Activated CD8-positive, alpha-beta memory T cell treated with anti-CD3 and anti-CD28 coated beads for 36 hours (primary cell): ENCODE results near the gene RPL36. TPM values are rescaled to one million over a fixed set of nuclear protein-coding genes. Genes with fewer than 3 reads are reported as not detected.
"Not testable (repeated sequence)": the region's sequence is repeated elsewhere in the genome, so short reads cannot be mapped to it uniquely, and the experiment has no call there.

Experiments
- CTCF ChIA-PET: fragments of 350-600 bp; sonication (Branson Sonifier 250); formaldehyde crosslinking; loops from one replicate; lab custom pipeline; 2021; ENCODE audit warnings: antibody characterized with exemption; lab: Charles Lee
- POLR2A ChIA-PET: fragments of 350-600 bp; sonication (Branson Sonifier 250); formaldehyde crosslinking; loops from one replicate; lab custom pipeline; 2021; ENCODE audit warnings: antibody characterized with exemption; lab: Charles Lee
- total RNA-seq, 2 experiments: library from RNA; stranded (reverse); gene quantifications; one replicate each; pipeline ENCODE4 v1.2.3, GENCODE V29; 2021

The RPL36 gene
- total RNA-seq, 2 experiments from 2014 or later = 1,455 to 1,458 TPM

DNA sequence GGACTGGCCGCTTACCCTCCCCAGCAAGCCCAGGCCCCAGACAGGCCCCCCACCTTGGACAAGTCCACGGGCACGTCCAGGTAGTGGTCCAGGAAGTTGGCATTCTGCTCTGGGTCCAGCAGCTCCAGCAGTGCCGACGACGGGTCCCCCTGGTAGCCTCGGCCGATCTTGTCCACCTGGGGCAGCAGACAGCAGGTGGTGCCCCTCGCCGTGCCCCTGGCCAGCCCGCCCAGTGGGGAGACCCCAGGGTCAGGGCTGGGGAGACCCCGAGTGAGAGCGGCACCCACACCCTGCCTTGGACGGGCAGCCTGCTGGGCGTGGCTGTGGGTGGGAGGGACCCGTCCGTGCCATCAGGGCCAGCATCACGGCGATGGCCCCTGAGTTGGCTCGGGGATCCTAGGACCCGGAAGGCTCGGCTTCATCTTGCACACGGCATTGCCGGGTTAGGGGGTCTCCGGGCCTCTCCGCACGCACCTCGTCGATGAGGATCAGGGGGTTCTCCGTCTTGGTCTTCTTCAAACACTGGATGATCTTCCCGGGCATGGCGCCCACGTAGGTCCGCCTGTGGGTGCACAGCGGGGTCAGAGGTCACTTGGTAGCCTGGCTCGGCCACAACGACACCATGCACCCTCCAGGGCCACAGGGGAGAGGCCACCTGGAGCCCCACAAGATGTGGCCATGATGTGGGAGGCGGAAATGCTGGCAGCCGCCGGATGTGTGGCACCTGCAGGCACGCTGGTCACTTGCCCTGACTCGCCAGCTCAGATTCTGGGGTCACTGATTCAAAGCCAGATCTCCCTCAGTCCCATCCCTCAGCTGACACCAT, 6.3 kb downstream of the RPL36 start:
- POLR2A ChIA-PET = no interaction called here
- CTCF ChIA-PET = no interaction called here

DNA sequence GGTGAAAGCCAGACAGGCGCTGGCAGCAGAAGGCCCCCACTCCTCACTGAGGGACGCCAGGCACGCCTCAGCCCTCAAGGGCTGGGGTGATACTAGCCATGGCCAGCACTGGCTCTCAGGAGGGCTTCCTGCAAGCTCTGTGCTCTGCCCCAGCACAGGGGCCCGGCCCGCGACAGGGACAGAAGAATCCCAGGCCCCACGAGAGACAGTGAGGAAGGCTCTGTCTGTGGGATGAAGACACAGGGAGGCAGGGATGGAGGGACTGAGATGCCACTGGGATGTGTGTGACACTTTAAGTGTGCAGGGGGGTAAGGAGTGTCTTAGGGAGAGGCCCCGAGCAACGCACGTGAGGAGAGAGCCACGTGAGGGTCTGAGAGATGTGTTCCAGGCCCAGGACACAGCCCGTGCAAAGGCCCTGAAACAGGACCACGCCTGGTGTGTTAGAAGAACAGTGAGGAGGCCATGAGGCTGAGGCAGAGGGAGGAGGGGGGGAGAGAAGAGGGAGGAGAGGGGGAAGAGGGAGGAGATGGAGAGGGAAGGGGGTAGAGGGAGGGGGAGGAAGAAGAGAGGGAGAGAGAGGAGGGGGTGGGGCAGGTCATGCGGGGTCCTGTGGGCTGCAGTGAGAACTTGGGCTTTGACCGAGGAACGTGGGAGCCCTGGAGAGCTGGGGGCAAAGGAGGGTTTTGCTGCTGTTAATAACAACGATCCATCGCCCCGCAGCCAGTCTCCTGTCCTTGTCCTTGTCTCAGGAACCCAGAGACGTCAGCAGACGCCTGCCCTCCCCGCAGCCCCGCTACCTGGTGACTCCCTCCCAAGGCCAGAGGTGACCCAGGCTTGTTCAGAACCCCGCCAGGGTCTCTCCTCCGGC, 7.2 kb downstream of the RPL36 start:
- CTCF ChIA-PET = no interaction called here
- POLR2A ChIA-PET = no interaction called here

DNA sequence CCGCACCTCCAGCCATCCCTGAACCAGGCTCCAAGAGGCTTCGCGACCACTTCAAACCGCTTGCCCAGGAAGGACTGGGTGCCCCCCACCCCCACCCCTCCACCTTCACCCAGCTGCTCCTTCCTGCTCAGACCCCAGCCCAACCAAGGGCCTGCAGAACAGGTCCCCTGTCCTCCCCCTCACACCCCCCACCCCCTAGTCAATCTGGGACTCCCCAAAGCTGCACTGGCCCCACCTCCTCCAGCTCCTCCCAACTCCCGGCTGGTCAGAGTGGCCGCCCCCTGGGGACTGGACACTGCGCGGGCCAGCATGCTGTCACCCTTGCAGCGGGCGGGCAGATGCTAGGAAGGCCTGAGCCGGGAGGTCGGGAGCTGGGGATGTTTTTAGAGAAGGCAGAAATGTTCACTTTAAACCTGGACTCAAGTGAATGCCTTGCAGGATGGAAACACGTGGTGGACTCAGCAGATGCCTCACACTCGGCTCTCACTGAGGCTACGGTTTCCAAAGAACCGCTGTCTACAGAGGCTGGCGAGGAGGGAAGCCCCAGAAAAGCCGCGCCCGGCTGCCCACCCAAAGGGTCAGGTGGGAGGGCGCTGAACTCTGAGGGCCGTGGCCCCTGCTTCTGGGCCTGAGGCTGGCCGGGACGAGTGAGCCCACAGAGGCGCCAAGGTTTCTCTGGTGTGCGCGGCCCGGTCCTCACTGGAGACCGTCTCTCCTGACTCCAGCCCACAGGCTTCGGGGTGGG, 8.0 kb downstream of the RPL36 start:
- ChIA-PET CTCF (interaction anchor here (1.1 kb wide), 1 partner anchor 10 kb away, joined by 3 read pairs; no protein-coding TSS in a partner anchor), POLR2A (interaction anchor here (1.4 kb wide), 1 partner anchor 21 kb away, joined by 4 read pairs; no protein-coding TSS in a partner anchor)

DNA sequence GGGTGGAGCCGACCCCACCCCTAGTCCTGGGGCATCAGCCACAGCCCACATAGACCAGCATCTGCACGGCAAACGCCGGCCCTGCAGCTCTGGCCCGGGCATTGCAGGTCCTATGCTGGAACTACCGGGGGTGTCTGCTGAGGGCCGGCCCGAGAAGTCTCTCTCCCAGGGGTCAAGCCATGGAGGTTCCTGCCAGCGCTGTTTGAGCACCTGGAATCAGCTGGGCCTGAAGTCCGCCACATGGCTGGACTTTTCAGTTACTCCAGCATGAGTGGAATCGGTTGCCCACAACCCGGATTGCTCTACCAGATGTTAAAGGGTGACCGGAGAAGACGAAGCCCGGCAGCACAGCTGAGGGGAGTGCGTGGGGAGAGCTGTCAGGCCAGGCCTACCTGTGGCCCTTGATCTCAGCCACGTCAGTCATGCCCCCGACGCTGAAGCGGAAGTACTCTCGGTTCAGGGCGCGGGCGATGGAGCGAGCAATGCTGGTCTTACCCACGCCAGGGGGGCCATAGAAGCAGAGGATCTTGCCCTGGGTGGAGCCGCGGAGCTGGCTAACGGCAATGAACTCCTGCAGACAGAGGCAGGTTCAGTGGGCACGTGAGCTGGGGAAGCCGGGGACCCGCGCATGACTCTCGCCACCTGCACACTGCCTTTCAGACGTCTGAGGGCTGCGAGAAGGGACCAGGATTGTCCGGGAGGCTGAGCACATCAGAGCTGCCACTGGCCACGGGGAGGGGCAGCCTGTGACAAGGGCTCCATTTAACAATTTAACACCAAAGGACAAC, 8.7 kb downstream of the RPL36 start:
- POLR2A ChIA-PET = interaction anchor here (1.4 to 2.1 kb wide), 2 partner anchors 8 to 20 kb away, joined by 4 to 7 read pairs; no protein-coding TSS in a partner anchor
- CTCF ChIA-PET = interaction anchor here (1.0 to 1.1 kb wide), 2 partner anchors 9 to 11 kb away, joined by 3 read pairs; partner anchors contain the start of gene RPL36

DNA sequence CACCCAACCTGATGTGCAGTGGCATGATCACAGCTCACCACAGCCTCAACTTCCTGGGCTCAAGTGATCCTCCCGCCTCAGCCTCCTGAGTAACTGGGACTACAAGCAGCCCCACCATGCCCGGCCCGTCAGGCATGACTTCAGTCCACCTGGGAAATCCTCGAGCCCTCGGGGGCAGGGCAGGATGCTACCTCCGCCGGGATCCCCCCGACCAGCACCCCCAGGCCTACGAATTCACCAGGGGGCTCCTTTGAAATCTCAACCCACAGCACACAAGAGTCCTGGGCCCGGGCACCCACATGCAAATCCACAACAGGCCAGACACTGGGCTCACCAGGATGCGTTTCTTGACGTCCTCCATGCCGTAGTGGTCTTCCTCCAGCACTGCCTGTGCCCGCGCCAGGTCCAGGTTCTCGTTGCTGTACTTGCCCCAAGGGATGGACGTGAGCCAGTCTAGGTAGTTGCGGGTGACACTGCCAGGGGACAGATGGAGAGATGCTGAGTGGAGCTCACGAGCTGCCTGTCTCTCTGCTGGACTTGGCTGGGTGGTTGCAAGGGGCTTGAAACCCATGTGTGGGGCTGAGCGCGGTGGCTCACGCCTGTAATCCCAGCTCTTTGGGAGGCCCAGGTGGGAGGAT, 10.5 kb downstream of the RPL36 start:
- ChIA-PET CTCF (no interaction called here), POLR2A (interaction anchor here (0.7 to 2.1 kb wide), 2 partner anchors 9 to 38 kb away, joined by 4 to 7 read pairs; no protein-coding TSS in a partner anchor)

DNA sequence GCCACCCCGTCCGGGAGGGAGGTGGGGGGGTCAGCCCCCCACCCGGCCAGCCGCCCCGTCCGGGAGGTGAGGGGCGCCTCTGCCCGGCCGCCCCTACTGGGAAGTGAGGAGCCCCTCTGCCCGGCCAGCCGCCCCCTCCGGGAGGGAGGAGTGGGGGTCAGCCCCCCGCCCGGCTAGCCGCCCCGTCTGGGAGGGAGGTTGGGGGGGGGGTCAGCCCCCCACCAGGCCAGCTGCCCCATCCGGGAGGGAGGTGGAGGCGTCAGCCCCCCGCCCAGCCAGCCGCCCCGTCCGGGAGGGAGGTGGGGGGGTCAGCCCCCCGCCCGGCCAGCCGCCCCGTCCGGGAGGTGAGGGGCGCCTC, 11.9 kb downstream of the RPL36 start:
- CTCF ChIA-PET, POLR2A ChIA-PET: not testable (repeated sequence)

DNA sequence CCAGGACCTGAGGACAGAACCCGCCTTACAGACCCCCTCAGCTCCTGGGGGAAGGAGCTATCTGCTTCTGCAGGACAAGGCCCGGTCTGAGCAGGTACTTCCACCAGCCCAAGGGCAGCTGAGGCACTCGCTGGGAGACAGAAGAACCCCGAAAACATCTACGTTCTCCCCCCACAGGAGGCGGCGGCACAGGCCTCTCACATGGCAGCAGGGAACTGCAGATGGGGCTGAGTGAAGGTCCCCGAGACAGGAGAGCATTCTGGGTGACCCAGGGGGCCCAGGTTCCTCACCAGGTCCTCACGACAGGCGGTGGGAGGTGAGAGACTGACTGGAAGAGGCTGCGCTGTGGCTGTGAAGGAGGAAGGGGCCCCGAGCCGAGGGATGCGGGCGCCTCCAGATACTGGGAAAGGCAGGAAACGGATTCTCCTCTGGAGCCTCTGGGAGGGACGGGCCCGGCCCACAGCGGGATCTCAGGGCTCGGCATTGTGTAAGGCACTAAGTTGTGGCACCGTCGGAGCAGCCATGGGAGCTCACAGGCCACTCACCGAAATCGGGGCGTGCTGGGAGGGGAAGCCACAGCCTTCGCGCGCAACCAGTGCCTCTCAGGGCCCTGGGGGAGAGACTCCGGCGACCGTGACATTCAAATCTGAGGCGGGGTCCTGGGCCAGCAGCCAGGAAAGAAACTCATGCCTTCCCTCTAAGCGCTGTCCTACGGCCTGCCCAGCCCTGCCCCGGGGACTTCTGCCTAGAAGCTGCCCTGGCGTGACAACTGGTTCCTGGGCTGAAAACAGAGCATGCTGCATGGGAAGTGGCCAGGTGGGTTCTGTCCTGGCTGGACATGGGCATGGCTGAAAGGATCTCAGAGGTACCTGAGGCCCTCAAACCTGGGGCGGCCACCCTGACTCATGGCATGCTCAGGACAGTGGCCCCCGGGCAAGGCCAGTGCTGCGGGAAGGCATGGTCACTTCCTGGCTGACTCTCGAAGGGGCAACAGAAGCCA, 14.0 kb downstream of the RPL36 start:
- POLR2A ChIA-PET = interaction anchor here (0.6 kb wide), 1 partner anchor 13 kb away, joined by 4 read pairs; no protein-coding TSS in a partner anchor
- CTCF ChIA-PET = no interaction called here

DNA sequence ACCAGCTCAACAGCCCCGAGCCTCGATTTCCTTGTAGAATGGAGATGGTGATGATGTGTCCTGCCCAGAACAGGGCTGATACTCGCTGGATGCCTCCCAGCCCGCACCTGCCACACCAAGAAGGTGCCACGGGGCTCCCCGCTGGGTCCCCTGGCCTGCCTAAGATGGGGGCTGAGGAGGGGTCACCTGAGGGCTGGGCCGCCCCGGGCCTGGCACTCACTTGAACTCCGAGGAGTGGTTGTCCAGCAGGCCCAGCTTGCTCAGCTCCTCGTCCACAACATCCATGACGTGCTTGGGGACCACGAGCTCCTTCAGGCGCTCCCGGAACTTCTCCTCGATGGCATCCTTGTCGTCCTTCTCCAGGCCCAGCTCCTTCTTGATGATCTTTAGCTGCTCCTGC, 15.5 kb downstream of the RPL36 start:
- CTCF ChIA-PET = interaction anchor here (0.7 kb wide), 1 partner anchor 13 kb away, joined by 4 read pairs; no protein-coding TSS in a partner anchor
- POLR2A ChIA-PET = no interaction called here

DNA sequence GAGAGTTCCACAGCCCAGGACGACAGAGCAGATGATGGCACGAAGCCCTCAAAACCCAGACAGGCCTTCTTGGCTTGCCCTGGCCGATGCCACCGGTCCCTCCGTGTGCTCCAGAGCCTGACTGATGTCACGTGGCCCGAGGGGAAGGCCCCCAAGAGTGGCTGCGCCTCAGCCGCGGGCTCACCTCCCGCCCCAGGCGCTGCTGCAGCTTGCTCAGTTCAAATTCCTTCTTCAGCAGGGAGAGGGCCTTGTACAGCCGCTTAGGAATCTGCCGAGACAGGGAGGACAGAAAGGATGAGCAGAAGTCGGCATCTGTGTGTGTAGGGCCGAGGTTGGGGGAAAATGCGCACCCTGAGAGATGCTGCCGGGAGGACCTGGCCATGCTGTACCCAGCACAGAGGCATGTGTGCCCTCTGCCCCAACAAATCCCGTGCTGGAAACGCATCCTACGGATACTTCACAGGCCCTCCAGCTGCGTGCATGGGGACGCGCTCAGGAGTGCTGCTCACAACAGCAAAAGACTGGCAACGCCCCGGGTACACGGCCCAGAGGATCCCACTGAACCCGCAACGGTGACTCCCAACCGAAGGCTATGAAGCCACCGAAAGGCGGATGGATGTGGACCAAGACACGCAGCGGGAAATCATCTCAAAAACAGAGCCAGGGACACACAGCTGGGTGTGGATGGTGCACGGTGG, 16.9 kb downstream of the RPL36 start:
- ChIA-PET POLR2A (interaction anchor here (0.7 to 1.1 kb wide), 3 partner anchors 10 to 12 kb away, joined by 3 to 4 read pairs (median 3); no protein-coding TSS in a partner anchor), CTCF (interaction anchor here (0.5 to 2.7 kb wide), 4 partner anchors 11 to 34 kb away, joined by 3 to 8 read pairs (median 6); partner anchors contain the start of gene RPL36)

DNA sequence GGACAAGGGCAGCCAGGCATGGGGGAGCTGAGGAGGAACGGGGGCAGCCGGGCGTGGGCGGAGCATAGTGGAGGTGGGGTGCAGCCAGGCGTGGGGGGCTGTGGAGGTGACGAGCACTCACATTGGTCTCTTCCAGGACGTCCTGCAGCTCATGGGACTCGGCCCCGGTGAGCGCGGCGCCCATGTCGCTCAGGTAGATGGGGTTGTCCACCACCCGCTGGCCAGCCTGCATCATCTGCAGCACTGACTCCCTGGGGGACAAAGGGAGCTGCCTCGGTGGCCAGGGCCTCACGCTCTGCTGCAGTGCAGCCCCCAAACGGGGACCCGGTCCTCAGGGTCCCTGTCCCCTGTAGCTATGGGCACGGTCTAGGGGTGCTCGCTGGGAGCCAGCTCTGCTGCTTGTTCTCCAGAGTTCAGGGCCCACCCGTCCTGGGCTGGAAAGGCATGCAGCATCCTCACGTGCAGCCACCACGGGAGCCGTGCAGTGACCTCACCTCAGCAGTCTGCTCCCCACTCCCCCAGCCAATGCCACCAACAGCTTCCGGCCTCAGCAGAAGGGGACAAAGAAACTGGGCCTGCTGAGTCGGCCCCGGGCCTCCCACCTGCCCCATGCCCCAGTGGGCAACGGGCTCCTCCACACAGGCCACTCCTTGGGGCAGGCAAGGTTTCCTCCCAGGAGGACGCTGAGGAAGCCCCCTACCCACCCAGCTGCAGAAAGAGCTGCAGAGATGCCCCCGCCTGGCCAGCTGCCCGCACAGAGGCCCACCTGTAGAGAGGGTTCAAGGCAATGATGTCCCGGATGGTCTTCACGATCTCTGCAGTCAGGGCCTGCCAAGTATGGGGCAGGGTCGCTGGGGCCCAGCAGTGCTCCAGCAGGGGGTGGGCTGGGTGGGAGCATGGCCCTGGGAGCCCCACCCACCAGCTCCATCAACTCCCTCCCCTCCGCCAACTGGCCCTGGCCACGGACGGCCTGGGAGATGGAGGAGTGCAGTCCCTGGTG, 17.8 kb downstream of the RPL36 start:
- CTCF ChIA-PET = interaction anchor here (0.8 to 2.7 kb wide), 4 partner anchors 10 to 26 kb away, joined by 3 to 8 read pairs (median 6); partner anchors contain the start of gene RPL36
- POLR2A ChIA-PET = interaction anchor here (0.7 to 1.1 kb wide), 3 partner anchors 10 to 17 kb away, joined by 3 to 5 read pairs (median 3); no protein-coding TSS in a partner anchor

DNA sequence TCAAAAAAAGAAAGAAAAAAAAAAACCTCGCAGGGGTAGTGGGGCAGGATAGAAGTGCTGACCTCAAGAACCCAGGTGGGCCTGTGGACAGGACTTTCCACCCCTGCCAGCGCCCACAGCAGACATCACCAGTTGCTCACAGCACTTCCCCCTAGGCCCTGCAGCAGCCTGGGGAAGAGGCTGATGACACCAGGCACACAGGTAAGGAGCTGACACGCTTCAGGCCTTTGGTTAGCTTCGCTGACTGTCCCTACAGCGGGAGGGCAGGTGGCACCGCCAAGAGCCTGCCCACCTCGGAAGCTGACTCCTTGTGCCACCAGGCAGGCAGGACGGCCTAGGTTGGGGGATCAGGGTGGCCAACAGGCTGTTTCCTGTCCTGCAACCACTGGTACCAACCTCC, 20.9 kb downstream of the RPL36 start:
- CTCF ChIA-PET = no interaction called here
- POLR2A ChIA-PET = interaction anchor here (0.5 kb wide), 1 partner anchor 113 kb away, joined by 10 read pairs; no protein-coding TSS in a partner anchor

DNA sequence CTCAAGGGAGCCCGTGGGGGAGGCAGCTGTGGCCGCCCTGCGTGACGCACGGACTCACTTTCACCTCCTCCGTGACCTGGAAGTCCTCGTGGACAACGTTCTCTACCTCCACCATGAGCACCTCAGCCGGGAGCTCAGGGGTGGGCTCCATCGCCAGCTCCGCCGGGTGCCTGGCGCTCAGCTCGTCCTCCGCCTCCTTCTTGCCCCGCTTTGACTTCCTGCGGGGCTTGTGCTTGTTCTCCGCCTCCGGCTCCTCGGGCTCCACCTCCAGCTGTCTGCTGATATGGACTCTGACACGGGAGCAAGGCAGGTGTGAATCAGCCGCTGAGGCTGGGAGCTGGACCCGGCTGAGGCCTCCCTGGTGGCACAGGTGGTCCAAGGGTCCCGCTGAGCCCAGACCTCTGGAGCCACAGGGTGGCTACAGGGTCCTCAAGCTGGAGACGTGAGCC, 21.6 kb downstream of the RPL36 start:
- POLR2A ChIA-PET = interaction anchor here (0.5 to 1.2 kb wide), 2 partner anchors 21 to 114 kb away, joined by 3 to 10 read pairs; no protein-coding TSS in a partner anchor
- CTCF ChIA-PET = no interaction called here

DNA sequence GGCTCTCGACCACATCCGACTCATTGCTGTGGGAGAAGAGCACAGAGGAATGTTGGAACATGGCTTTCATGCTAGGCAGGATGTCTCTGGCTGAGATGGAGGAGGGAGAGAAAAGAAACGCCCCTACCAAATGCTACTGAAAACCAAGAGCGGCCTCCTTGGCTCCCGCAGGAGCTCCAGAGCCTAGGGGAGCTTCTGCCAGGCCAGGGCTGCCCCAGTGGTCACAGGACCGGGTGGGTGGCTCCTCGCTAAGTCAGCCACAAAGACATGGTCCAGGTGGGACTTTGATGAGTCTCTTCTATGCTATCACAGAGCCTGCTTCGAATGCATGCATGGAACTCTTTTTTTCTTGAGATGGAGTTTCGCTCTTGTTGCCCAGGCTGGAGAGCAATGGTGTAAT, 23.1 kb downstream of the RPL36 start:
- CTCF ChIA-PET = interaction anchor here (0.8 kb wide), 1 partner anchor 26 kb away, joined by 3 read pairs; no protein-coding TSS in a partner anchor
- POLR2A ChIA-PET = no interaction called here

DNA sequence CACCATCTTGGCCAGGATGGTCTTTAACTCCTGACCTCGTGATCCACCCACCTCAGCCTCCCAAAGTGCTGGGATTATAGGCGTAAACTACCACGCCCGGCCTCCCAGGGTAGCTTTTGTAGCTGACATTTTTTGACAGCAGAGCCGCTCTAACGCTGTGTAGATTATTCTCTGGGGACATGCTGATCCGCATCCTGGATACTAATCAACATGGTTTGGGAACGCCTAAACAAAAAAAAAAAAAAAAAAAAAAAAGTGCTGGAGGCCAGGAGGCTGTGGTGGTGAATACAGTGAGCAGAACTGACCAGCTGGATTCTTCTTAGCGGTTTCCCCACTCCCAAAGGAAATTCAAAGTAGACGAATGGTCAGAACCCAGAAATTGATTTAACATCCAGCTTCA, 24.7 kb downstream of the RPL36 start:
- CTCF ChIA-PET = interaction anchor here (0.7 to 1.8 kb wide), 4 partner anchors 20 to 83 kb away, joined by 4 to 8 read pairs (median 6); partner anchors contain the start of gene RPL36
- POLR2A ChIA-PET = interaction anchor here (0.7 to 1.6 kb wide), 3 partner anchors 22 to 710 kb away, joined by 4 to 15 read pairs (median 5); partner anchors contain the start of gene KHSRP
